HCT116 (cell line): ENCODE data around the gene PLEKHN1.

Experiments used
- CTCF ChIP-seq, 3 experiments: fragments of 200-600 bp in 1 of 3; sonication (generic) in 1 of 3; IDR thresholded peaks in 2 of 3; conservative IDR thresholded peaks in 1 of 3; 2 replicates each; pipeline ENCODE4 v1.5.1; 2012 to 2017; ENCODE audit warnings: low read depth in 2 of 3, low read length in 2 of 3, antibody characterized with exemption in 1 of 3, borderline replicate concordance in 1 of 3, control low read depth in 1 of 3, mild to moderate bottlenecking in 1 of 3, mixed read lengths in 1 of 3, mixed run types in 1 of 3, moderate library complexity in 1 of 3; ENCODE audit not compliant: insufficient read depth in 1 of 3
- EGR1 ChIP-seq: IDR thresholded peaks from 2 replicates; pipeline ENCODE4 v1.6.1; 2012; ENCODE audit warnings: low read depth
- EZH2 ChIP-seq: fragments of 200-600 bp; sonication (generic); IDR thresholded peaks from 2 replicates; pipeline ENCODE4 v1.6.1; 2017; ENCODE audit warnings: antibody characterized with exemption, mixed run types
- MAX ChIP-seq: IDR thresholded peaks from 2 replicates; pipeline ENCODE4 v1.6.1; 2012
- SIN3A ChIP-seq: IDR thresholded peaks from 2 replicates; pipeline ENCODE4 v1.6.1; 2012; ENCODE audit warnings: low read depth
- TCF7L2 ChIP-seq: IDR thresholded peaks from 2 replicates; pipeline ENCODE4 v1.7.0; 2011; ENCODE audit warnings: borderline replicate concordance, inconsistent platforms; ENCODE audit not compliant: insufficient read depth, insufficient read length; ENCODE audit errors: extremely low read depth
- ZNF274 ChIP-seq: fragments of 200-500 bp; sonication (Bioruptor generic); IDR thresholded peaks from 2 replicates; pipeline ENCODE4 v1.6.1; 2014; ENCODE audit warnings: mild to moderate bottlenecking, low read depth, low read length, inconsistent platforms

GRCh38 chr1:937521-937920 is 28.8 kb upstream of the PLEKHN1 start:
- TF ChIP-seq MAX: no peak
- TF ChIP-seq EGR1: no peak
- no peak for TF ChIP-seq CTCF (IDR thresholded peaks at IDR 0.05 in 2 of 3, conservative IDR thresholded peaks at IDR 0.05 in 1 of 3; ENCODE audit: borderline replicate concordance in 1 of 3, insufficient read depth in 1 of 3, low read depth in 2 of 3, low read length in 2 of 3)
- no peak for TF ChIP-seq SIN3A
- no peak for TF ChIP-seq ZNF274
- no peak for TF ChIP-seq TCF7L2
- no peak for TF ChIP-seq EZH2
